Fibroblast of skin of left biceps (primary cell): ENCODE results near the gene DHDH.
A peak's percentile ranks its signal among the peaks of the same experiment; 100 is the strongest.
"Not testable (repeated sequence)": the region's sequence is repeated elsewhere in the genome, so short reads cannot be mapped to it uniquely, and the experiment has no call there.

Experiments
- DNase-seq, 2 experiments: peaks; one replicate each; pipeline ENCODE4 v3.0.0-alpha.2; 2013; ENCODE audit warnings: low read depth in 2 of 2

The DHDH gene

GRCh38 chr19:48933382-48933932 lies at the start of gene DHDH:
Gene DHDH, plus strand, starts transcription at chr19:48933699. Its CDS starts 23 bp downstream, at chr19:48933722.
- no peak for DNase-seq

GRCh38 chr19:48883726-48884125 lies 49.8 kb upstream of the DHDH start:
- DNase-seq: no peak

- DNase-seq: no peak
Observed at GRCh38 chr19:48887861-48888612, 45.5 kb upstream of the DHDH start.

GRCh38 chr19:48889496-48889895 lies 44.0 kb upstream of the DHDH start:
- DNase-seq: not testable (repeated sequence)

GRCh38 chr19:48890551-48890950 lies 42.9 kb upstream of the DHDH start:
- DNase-seq: no peak

- DNase-seq: no peak
Observed at GRCh38 chr19:48895226-48895625, 38.3 kb upstream of the DHDH start.

GRCh38 chr19:48896191-48896720 lies 37.2 kb upstream of the DHDH start:
- no peak for DNase-seq

- no peak for DNase-seq
Observed at GRCh38 chr19:48897181-48897580, 36.3 kb upstream of the DHDH start.

- DNase-seq: not testable (repeated sequence)
Observed at GRCh38 chr19:48899386-48899749, 34.1 kb upstream of the DHDH start.

- DNase-seq: peak; percentile 98
Observed at GRCh38 chr19:48899781-48900476, 33.6 kb upstream of the DHDH start, which contains the start of gene NUCB1. Gene NUCB1, plus strand, starts transcription at chr19:48900312. Its CDS starts 485 bp downstream, at chr19:48900797.

- no peak for DNase-seq
Observed at GRCh38 chr19:48900477-48901406, 32.8 kb upstream of the DHDH start.

GRCh38 chr19:48902291-48902690 lies 31.2 kb upstream of the DHDH start:
- not testable (repeated sequence) for DNase-seq

- not testable (repeated sequence) for DNase-seq
Observed at GRCh38 chr19:48903788-48904187, 29.7 kb upstream of the DHDH start.

GRCh38 chr19:48905664-48906063 lies 27.8 kb upstream of the DHDH start:
- no peak for DNase-seq

- DNase-seq: no peak
Observed at GRCh38 chr19:48906324-48906723, 27.2 kb upstream of the DHDH start.

- no peak for DNase-seq
Observed at GRCh38 chr19:48907671-48908070, 25.8 kb upstream of the DHDH start.

- DNase-seq: not testable (repeated sequence)
Observed at GRCh38 chr19:48909424-48910077, 23.9 kb upstream of the DHDH start.

GRCh38 chr19:48910803-48911202 lies 22.7 kb upstream of the DHDH start:
- DNase-seq: no peak

GRCh38 chr19:48913114-48913889 lies 20.2 kb upstream of the DHDH start:
- DNase-seq: no peak

- DNase-seq: no peak
Observed at GRCh38 chr19:48914181-48914580, 19.3 kb upstream of the DHDH start.
